GM19455 (cell line): ENCODE data around the gene HAS3.
"Not testable (repeated sequence)": the region's sequence is repeated elsewhere in the genome, so short reads cannot be mapped to it uniquely, and the experiment has no call there.

Source experiments
- ATAC-seq: cut with Tn5 transposase; IDR thresholded peaks from one replicate; pipeline ENCODE4 v1.9.1; 2021; ENCODE audit not compliant: unreplicated experiment

Gene HAS3

DNA sequence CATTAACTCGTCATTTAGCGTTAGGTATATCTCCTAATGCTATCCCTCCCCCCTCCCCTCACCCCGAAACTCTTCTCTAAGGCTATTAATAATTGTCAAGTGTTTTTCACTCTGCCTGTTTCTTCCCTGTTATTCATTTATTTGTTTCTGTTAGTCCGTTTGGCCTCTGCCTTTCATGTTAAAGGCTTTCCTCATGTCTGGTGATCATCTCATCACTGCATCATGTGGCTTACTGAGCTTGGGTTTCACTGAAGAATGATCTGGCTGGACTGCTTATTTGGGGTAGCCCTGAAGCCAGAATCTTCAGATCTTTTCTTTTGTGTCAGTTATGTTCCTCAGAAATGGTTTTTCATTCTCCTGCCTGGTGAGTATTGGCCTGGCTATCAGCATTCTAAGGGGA is 36.5 kb downstream of the HAS3 start:
- ATAC-seq = no peak

DNA sequence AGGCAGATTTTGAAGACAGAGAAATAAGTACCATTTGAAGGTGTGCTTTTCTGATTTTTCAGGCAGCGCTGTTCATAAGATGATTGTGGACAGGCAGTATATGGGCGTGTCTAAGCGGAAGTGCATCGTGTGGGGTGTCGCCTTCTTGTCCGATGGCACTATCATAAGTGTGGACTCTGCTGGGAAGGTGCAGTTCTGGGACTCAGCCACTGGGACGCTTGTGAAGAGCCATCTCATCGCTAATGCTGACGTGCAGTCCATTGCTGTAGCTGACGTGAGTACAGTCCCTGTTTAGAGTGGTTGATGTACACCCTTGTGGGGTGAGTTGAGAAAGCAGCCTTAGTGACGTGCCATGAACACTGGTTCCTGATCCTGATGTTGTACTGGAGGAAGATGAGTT is 37.7 kb downstream of the HAS3 start:
- no peak for ATAC-seq

DNA sequence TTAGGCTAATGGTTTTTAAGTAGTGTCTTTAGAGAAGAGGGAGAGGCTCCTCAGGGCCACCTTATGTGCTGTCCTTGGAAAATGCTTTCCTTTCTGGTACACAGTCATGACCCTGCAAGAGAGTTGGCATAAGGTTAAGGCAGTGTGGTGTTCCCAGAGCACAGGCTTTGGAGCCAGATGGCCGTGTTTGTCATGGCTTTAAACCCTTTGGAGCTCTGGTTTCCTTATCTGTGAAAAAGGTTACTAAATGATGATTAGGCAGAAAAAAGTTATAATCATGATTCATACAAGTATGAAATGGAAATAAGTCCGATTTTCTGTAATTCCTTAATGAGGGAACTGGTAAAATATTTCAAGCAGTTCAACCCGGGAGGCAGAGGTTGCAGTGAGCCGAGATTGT is 40.2 kb downstream of the HAS3 start:
- no peak for ATAC-seq

DNA sequence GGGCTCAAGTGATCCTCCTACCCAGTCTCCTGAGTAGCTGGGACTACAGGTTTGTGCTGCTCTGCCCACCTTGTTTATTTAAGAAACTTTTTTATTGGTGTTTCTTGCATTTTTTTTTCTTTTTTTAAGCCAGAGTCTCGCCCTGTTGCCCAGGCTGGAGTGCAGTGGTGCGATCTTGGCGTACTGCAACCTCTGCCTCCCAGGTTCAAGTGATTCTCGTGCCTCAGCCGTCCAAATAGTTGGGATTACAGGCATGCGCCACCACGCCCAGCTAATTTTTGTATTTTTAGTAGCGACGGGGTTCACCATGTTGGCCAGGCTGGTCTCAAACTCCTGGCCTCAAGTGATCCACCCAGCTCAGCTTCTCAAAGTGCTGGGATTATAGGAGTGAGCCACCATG is 44.2 kb downstream of the HAS3 start:
- not testable (repeated sequence) for ATAC-seq

DNA sequence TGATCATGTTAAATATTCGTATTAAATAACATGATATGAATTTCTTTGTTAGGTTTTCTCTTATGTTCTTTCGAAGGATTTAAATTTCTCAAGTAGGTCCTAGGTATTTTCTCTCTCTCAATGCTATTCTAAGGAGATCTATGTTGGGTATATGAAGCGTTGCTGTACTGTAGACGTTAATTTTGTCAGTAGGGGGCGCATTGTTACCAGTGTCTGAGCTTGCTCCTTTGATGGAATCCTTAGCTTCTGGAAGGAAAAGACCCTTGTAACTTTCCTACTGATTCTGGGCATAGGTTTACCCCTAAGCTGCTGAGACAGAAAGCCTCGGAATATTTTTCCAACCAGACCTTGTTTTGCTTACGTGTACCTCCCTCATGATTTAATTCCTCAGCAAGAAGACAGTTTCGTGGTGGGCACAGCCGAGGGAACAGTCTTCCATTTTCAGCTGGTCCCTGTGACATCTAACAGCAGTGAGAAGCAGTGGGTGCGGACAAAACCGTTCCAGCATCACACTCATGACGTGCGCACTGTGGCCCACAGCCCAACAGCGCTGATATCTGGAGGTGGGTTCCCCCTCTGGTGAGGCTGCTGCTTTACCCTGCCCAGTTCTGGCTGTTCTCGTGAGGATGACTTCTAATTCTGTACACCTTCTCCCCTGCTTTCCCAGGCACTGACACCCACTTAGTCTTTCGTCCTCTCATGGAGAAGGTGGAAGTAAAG is 44.9 kb downstream of the HAS3 start:
- ATAC-seq = no peak

DNA sequence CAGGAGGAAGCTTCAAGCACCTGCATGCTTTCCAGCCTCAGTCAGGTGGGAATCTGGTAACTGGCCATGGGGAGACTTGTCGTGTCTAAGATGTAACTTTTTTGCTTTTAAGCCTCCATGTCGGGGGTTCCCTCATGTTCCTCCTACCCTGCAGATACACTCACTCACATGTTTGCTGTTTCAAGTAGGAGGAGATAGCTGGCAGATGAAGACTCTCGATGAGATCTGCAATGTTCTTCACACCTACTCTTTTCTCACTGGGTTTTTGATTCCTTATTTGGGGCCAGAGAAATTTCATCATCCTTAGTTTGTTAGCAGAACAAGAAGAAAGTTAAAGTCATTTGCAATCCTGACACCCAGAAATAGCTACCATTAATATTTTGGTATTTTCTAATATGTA is 51.7 kb downstream of the HAS3 start:
- no peak for ATAC-seq

DNA sequence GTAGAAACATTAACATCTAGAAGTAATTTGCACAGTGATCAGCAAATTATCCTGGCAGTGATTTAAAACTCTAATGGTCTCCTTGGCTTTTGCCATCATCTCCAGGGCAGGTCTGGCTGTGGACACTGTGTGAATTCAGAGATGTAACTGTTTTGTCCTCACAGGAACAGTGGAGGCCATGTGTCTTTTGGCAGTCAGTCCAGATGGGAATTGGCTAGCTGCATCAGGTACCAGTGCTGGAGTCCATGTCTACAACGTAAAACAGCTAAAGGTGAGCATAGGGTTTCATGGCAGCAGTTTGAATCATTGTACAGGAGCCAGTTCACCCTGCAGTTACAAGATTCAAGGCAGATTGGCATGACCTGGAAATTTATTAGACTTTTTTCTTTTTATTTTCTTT is 54.7 kb downstream of the HAS3 start:
- ATAC-seq = no peak

DNA sequence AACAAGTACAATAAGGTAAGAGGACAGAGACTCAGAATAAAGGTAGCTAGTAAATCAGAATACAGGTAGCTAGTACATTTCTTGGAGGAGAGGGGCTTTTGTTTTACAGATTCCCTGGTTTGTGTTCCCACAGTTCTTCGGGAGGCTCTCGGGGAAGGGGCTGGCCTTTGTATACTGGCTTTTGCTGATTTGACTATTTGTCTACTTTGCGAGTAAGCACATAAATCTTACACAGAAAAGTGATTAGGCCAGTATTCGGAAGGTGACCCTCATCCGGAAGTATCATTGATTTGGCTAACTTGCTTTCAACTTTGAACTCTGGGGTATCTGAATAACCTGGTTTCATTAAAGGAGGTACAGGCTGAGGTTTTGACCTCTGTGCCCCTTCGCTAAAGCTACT is 60.1 kb downstream of the HAS3 start:
- ATAC-seq = no peak

DNA sequence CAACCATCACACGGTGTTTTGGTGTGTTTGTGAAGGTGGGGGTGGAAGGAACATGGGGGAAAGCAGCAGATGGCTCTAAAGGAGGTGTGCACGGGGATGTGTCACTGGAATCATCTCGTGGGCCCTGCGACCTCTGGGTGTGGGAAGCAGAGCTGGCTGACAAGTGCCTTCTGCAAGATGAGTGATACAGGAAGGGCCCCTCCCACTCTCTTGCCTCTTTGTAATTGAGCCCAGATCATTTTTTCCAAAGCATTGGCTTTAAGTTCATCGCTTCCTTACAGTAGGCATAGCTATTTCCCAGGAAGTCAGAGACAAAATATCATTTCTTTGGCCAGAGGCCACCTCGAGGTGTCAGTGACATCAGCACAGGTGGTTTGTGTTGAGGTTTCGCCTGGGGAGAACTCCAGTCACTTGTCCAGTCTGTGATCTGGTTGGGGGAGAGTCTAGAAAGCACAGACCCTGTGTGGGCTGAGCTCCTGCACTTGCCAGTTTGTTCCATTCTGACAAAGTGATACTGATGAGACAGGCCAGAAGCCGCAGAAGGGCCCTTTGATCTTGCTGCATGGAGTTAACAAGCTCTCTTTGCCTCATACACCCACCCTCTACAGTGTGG is 60.9 kb downstream of the HAS3 start:
- no peak for ATAC-seq

DNA sequence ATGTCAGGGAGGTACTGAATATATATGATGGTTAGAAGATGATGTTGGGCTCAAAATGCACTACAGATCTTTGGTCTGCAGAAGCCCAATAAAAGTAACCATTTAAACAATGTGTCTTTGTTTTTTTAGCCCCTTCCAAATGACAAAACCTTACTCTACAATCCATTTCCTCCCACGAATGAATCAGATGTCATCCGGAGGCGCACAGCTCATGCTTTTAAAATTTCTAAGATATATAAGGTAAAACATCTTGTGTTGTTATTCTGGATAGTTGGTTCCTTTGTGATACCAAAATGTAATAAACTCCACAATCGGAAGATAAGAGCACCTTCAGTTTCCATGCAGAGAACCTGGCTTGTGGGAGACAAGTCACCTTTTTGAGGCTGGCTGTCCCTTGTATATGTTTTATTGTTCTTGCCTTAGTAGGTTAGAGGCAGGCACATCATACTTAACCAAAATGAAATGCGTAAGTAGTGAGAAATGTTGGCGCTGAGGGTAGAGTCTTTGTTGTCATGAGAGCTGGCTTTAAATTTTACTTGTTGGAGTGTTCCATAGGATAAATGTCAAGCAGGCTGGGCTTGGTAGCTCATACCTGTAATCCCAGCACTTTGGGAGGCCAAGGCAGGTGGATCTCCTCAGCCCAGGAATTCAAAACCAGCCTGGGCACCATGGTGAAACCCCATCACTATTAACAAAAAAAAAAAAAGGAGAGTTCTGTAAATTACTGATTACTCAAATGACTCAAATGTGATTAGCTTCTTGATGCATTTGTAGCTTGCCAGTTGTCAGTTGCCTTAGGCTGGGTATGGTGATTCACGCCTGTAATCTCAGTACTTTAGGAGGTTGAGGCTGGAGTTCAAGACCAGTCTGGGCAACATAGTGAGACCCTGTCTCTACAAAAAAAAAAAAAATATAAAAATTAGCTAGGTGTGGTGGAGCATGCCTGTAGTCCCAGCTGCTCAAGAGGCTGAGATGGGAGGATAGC is 61.8 kb downstream of the HAS3 start:
- ATAC-seq = no peak
